HL-60/S4 treated with phorbol 12-myristate 13-acetate at 8.2 ng/mL for 4 days and 3 days (cell line): ENCODE measurements around the gene GPR183.

Source experiments
- in situ Hi-C: fragments of 300-500 bp; cut with MboI; formaldehyde crosslinking; loops from 2 replicates; pipeline ENCODE4 v1.15.0; 2022; ENCODE audit warnings: low sequenced_read_pairs

GPR183 gene

DNA sequence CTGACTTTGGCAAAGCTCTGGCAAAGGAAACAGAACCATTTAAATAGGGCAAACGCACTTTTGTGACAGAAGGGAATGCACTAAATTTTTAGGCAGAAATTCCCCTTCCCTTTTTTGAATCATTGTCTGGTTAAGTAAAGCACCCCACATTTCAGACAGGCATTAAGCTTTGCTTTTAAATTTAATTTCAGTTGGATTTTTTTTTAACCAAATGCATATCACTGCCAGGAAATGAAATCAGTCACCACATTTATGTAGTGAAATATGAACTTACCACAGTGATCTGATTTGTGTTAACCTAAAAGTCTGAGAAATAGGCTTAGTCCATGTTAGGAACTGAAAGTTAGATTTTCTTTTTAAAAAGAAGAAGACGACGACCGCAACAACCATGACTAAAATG, 10.8 kb downstream of the GPR183 start:
- in situ Hi-C loops: no loop called here

DNA sequence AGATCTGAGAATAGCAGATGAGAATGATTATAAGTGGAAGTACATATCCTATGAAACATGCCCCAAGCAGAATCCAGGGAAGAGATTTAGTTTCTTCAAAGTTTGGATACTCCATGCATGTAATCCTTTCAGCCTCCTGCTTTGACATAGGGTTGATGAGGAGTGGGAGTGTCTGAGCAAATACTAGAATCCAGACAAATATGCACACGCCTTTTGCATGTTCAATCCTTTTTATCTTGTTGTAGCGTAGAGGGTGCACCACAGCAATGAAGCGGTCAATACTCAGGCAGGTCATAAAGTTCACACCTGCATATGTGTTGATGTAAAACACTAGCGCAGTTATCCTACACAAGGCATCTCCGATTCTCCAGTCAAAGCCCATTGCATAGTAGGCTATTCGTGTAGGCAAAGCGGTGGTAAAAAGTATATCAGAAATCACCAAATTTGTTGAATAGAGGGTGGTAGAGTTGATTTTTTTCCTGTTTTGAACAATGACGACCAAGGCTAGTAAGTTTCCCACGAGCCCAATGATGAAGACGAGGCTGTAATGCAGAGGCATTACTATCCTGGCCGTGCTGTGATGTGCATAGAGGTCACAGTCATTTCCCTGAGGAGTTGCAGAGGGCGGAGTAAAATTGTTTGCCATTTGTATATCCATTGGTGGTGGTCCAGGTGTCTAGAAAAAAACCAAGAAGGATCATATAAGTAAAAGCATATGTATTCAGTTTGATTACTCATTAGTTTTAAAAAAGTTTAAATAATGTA, 11.5 kb downstream of the GPR183 start:
- in situ Hi-C loops: no loop called here

GRCh38 chr13:99294958-99295357, 12.2 kb downstream of the GPR183 start:
- in situ Hi-C loops: no loop called here

DNA sequence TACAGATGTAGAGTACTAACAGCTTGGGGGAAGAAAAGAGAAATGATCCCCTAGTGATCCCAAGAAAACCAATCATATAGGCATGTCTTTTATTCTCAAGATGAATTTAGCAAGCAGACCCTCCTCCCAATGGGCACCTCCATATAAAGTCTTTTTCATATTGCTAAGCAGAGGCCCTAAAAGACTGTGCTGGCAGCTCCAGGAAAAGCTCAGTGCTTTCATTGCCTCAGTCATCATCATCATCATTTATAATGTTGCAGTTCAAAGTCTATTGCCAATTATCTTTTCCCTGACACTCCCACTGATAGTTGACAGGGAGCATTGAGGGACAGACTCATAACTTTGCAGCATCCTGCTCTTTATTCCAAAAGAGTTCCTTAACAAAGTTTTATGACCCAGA, 13.0 kb downstream of the GPR183 start:
- in situ Hi-C loops: no loop called here

DNA sequence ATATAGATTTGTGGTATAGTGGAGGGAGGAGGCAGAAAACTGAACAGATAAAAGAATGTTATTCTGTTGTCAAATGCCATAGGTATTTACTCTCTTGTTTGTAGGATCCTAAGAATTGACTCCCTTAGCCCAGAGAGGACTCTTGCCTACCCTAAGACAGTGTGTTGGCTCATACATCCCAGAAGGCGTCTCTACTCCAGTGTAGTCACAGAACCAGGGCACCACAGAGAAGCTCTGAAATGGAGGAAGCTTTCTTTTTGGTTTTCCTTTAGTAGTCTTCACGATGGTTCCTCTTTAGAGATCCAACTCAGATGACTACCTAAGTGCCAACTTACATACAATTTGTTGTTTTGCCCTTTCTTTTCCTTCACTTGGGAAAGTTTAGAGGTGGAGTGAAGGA, 14.0 kb downstream of the GPR183 start:
- in situ Hi-C loops: no loop called here

- in situ Hi-C loops: no loop called here
These were observed 16.3 kb downstream of the GPR183 start for GRCh38 chr13:99290894-99291293.

- in situ Hi-C loops: no loop called here
These were observed 17.4 kb downstream of the GPR183 start for GRCh38 chr13:99289674-99290337.

DNA sequence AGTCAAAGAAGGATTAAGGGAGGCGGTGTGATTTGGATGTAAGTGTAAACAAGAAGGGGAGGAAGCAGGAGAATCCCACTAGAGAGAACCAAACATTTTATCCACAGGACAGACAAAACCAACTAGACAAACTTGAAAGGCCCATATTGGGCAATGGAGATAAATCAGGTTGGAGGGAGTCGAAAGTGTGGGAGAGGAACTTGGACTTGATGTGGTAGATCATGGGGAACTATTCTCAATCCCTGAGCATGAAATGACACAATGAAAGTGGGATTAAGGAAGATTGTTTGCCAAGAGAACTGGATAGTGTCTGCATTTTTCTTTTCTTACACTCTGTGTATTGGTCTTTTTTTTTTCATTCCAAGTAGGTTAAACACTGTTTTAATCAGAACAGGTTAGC, 17.9 kb downstream of the GPR183 start:
- in situ Hi-C loops: no loop called here

DNA sequence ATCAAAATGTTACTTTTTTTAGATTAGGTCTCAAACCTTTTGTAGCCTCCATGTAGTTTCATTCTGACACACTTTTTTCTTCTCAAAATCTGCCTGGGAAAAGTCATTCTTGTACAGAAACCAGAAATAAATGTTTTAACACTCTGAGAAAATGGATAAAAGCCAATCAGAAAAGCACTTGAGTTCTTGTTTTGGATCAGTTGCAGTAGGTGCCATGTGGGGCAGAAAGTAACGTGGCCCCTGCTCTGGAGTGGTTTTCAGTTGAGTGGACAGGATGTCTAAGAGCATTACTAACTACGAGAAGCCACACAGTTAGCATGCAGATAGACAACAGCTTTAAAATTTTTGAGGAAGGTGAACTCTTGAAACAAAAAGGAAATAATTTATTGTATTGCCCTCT, 19.1 kb downstream of the GPR183 start:
- in situ Hi-C loops: no loop called here

DNA sequence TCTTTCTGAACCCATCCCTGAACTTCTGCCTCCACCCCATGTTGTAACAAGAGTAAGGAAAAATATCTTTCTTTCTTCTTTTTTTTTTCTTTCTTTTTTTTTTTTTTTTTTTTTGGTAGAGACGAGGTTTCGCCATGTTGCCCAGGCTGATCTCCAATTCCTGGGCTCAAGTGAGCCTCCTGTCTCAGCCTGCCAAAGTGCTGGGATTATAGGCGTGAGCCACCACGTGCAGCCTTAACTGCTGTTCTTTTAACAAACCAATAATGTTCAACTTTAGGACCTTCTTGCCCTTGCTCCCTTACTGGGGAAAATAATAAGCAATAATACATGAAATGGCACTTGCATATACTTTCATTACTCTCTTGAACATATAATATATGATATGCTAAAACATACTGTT, 19.6 kb downstream of the GPR183 start:
- in situ Hi-C loops: no loop called here

GRCh38 chr13:99285432-99286182, 21.6 kb downstream of the GPR183 start:
- in situ Hi-C loops: no loop called here

DNA sequence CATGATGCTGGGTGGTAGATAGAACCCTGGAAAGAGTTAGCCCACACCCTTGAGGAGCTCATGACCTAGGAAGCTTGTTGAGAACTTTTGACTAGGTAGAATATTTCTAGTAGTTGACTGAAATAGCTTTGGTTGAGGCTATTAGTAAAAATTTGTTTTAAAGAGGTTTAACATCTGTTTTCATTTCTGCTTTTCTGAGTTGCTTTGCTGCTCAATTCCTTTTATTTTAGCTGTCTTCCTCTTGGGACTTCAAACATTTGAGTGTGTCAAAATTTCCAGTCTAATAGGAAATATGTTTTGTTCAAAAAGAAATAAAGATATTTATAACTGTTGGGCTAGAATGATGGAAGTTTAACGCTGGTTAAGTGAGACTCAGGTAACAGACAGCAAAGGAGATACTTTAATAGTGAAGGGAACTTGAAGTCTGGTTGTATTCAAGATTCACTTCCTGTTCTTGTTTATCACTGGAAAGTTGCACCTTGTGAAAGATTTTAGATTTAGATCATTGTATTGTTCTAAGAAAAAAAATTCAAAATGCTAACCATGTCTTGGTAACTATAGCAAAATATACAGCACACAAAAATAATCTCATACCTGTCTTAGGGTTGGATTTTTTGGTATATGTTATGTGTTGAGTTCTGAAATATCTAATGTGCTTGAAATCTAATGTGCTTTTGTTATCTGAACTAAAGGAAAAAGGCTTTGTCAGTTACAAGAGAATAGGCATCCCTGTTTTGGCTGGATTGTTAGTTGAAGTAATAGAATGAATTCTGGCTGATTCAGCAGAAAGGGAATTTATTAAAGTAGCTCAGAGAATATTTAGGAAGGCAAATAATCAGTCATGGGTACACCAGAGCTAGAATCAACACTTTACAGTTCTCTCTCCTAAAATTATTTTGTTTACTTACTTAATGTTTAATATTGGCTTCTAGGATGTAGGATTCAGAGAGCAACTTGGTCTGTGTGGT, 24.7 kb downstream of the GPR183 start:
- in situ Hi-C loops: no loop called here

DNA sequence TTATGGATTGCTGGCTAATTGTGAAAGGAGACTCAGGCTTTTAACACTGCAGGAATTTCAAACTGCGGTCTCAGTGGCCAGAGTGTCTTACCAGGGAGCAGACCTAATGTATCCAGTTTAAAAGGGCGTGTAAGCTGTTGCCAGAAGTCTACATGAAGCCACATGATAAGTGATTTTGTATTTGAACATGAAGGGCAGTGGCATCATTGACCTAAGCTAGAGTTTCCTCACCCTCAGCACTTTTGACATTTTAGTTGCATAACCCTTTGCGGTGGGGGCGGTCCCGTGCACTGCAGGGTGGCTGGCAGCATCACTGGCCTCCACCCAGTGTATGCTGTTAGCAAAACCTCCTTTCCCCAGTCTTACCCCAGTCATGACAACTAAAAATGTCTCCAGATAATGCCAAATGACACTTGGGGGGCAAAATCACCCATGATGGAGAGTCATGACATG, 25.4 kb downstream of the GPR183 start:
- in situ Hi-C loops: no loop called here

DNA sequence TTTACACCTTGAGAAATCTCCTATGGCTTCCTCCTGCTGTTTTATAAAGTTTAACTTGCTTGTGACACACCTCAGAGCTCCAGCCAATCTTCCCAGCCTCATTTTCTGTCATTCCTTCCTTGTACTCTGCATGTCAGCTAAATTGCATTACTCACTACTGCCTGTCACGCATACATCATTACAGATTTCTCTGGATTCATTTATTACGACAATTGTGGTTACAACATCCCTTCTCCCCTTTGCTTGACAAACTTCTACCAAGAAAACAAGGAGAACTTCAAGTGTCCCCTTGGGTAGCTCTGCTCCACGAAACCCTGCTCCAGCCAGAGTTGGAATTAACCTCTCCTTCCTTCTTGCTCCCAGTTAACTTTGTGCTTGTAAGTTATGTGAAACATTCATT, 27.0 kb downstream of the GPR183 start:
- in situ Hi-C loops: no loop called here

- in situ Hi-C loops: loop anchor here (10.0 kb wide), 1 partner anchor 95 kb away; no protein-coding TSS in a partner anchor
These were observed 27.6 kb downstream of the GPR183 start for GRCh38 chr13:99279637-99280036.

DNA sequence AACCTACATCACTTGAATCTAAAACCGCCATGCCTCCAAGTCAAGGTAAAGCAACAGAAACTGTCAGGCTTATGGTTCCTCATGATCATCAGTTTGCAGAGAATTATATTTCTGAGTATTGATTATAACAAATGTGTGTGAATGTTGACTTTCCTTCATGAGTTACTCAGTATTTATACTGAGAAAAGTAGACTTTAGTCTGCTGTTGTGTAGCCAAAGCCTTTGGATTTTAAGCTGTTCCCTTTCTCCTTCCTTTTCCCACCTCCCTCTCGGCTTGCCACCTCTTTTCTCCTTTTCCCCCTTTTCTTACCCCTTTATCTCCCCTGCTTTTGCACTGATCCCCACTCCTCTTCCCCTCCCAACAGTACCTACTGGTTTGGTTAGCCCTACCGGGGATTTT, 28.4 kb downstream of the GPR183 start:
- in situ Hi-C loops: loop anchor here (10.0 kb wide), 1 partner anchor 96 kb away; no protein-coding TSS in a partner anchor

GRCh38 chr13:99278200-99278599, 29.0 kb downstream of the GPR183 start:
- in situ Hi-C loops: loop anchor here (10.0 kb wide), 1 partner anchor 97 kb away; no protein-coding TSS in a partner anchor

GRCh38 chr13:99277629-99278028, 29.6 kb downstream of the GPR183 start:
- in situ Hi-C loops: loop anchor here (10.0 kb wide), 1 partner anchor 97 kb away; no protein-coding TSS in a partner anchor

GRCh38 chr13:99276706-99277105, 30.5 kb downstream of the GPR183 start:
- in situ Hi-C loops: loop anchor here (10.0 kb wide), 1 partner anchor 98 kb away; no protein-coding TSS in a partner anchor

- in situ Hi-C loops: loop anchor here (10.0 kb wide), 1 partner anchor 100 kb away; no protein-coding TSS in a partner anchor
These were observed 32.1 kb downstream of the GPR183 start for GRCh38 chr13:99275093-99275469.
